IMR-90 (cell line): Measurements from ENCODE around the gene ACOT9. TPM values are rescaled to one million over a fixed set of nuclear protein-coding genes. Genes with fewer than 3 reads are reported as not detected.

Experiments used
- ATAC-seq: fragments of 200-7000 bp; cut with Tn5 transposase; 2 replicates; pipeline ENCODE4 v1.9.1; 2020; ENCODE audit warnings: low read depth, mild to moderate bottlenecking, moderate library complexity
- BruUV-seq: library from RNA; stranded (reverse); fragments of 400-500 nt; replicated peaks from 2 replicates; lab custom pipeline; 2021; lab: Mats Ljungman, UMichigan
- CTCF ChIA-PET: fragments of 300-600 bp; formaldehyde crosslinking; extraction: SDS; loops from one replicate; lab custom pipeline; 2021; ENCODE audit warnings: antibody characterized with exemption; lab: Yijun Ruan, JAX
- POLR2A ChIA-PET: fragments of 300-600 bp; sonication (Branson Sonifier 250); formaldehyde crosslinking; loops from one replicate; lab custom pipeline; 2022; ENCODE audit warnings: antibody characterized with exemption; ENCODE audit not compliant: unreplicated experiment; lab: Charles Lee
- DNase-seq: peaks from one replicate; pipeline ENCODE4 v3.0.0; 2013
- H2AFZ ChIP-seq: replicated peaks from 2 replicates; pipeline ENCODE3; 2013; ENCODE audit warnings: low read length, mild to moderate bottlenecking; ENCODE audit not compliant: poor library complexity
- H2AK5ac ChIP-seq: 2 replicates; pipeline ENCODE4 v1.6.1; 2013; ENCODE audit warnings: low read depth, low read length, inconsistent platforms
- H2AK9ac ChIP-seq: replicated peaks from 2 replicates; pipeline ENCODE3; 2013; ENCODE audit warnings: mild to moderate bottlenecking, low read depth, low read length, moderate library complexity; ENCODE audit not compliant: poor library complexity
- H2BK120ac ChIP-seq: 2 replicates; pipeline ENCODE4 v1.6.1; 2013; ENCODE audit warnings: low read depth, low read length, inconsistent platforms
- H2BK15ac ChIP-seq: 3 replicates; pipeline ENCODE4 v1.6.1; 2013; ENCODE audit warnings: low read depth, low read length, inconsistent platforms
- H2BK20ac ChIP-seq: 2 replicates; pipeline ENCODE4 v1.6.1; 2013; ENCODE audit warnings: low read depth, mild to moderate bottlenecking, inconsistent platforms, low read length, moderate library complexity
- H2BK5ac ChIP-seq: 2 replicates; pipeline ENCODE4 v1.6.1; 2013; ENCODE audit warnings: mild to moderate bottlenecking, low read depth, low read length, inconsistent platforms; ENCODE audit not compliant: poor library complexity, severe bottlenecking
- H3K14ac ChIP-seq: replicated peaks from 2 replicates; pipeline ENCODE4 v1.6.1; 2013; ENCODE audit warnings: low read depth, low read length, inconsistent platforms
- H3K18ac ChIP-seq: 2 replicates; pipeline ENCODE4 v1.6.1; 2013; ENCODE audit warnings: low read depth, low read length, control low read depth
- H3K23ac ChIP-seq: 2 replicates; pipeline ENCODE4 v1.6.1; 2013; ENCODE audit warnings: low read depth, low read length, inconsistent platforms
- H3K27ac ChIP-seq: 2 replicates; pipeline ENCODE4 v1.5.1; 2013; ENCODE audit warnings: mild to moderate bottlenecking, control low read depth, low read length; ENCODE audit not compliant: insufficient read depth
- H3K27me3 ChIP-seq: 2 replicates; pipeline ENCODE4 v1.6.1; 2013; ENCODE audit warnings: low read length; ENCODE audit not compliant: control insufficient read depth, insufficient read depth
- H3K36me3 ChIP-seq: 2 replicates; pipeline ENCODE4 v1.6.1; 2013; ENCODE audit warnings: low read length, mixed read lengths; ENCODE audit not compliant: control insufficient read depth, insufficient read depth
- H3K4ac ChIP-seq: 2 replicates; pipeline ENCODE4 v1.6.1; 2013; ENCODE audit warnings: low read depth, low read length, inconsistent platforms
- H3K4me1 ChIP-seq: 2 replicates; pipeline ENCODE4 v1.6.1; 2013; ENCODE audit warnings: low read length, mixed read lengths; ENCODE audit not compliant: control insufficient read depth, insufficient read depth
- H3K4me2 ChIP-seq: 2 replicates; pipeline ENCODE4 v1.6.1; 2013; ENCODE audit warnings: low read depth, mild to moderate bottlenecking, control low read depth, low read length, moderate library complexity
- H3K4me3 ChIP-seq: 2 replicates; pipeline ENCODE4 v1.5.1; 2013; ENCODE audit warnings: low read depth, mild to moderate bottlenecking, control low read depth, low read length, moderate library complexity; ENCODE audit not compliant: insufficient read depth
- H3K56ac ChIP-seq: 2 replicates; pipeline ENCODE4 v1.6.1; 2013; ENCODE audit warnings: low read length, inconsistent platforms; ENCODE audit not compliant: insufficient read depth; ENCODE audit errors: extremely low read depth
- H3K79me1 ChIP-seq, 2 experiments: 2 replicates each; pipeline ENCODE4 v1.6.1; 2013; ENCODE audit warnings: low read length in 2 of 2, inconsistent platforms in 1 of 2, low read depth in 1 of 2
- H3K9ac ChIP-seq: 2 replicates; pipeline ENCODE4 v1.6.1; 2013; ENCODE audit warnings: low read depth, low read length, control low read depth
- H3K9me1 ChIP-seq: 2 replicates; pipeline ENCODE4 v1.6.1; 2013; ENCODE audit warnings: low read length, inconsistent platforms; ENCODE audit not compliant: insufficient read depth
- H3K9me3 ChIP-seq: 2 replicates; pipeline ENCODE4 v1.6.1; 2013; ENCODE audit warnings: low read length; ENCODE audit not compliant: control insufficient read depth, insufficient read depth
- H4K20me1 ChIP-seq: 2 replicates; pipeline ENCODE4 v1.6.1; 2013; ENCODE audit warnings: low read length, inconsistent platforms; ENCODE audit not compliant: insufficient read depth
- H4K5ac ChIP-seq: 2 replicates; pipeline ENCODE4 v1.6.1; 2013; ENCODE audit warnings: mild to moderate bottlenecking, low read depth, low read length, control low read depth
- H4K8ac ChIP-seq, 2 experiments: 2 replicates each; pipeline ENCODE4 v1.6.1; 2013; ENCODE audit warnings: low read depth in 2 of 2, low read length in 2 of 2, control low read depth in 1 of 2, inconsistent platforms in 1 of 2
- H4K91ac ChIP-seq: 2 replicates; pipeline ENCODE4 v1.6.1; 2013; ENCODE audit warnings: low read depth, low read length, inconsistent platforms; ENCODE audit not compliant: insufficient read depth
- BHLHE40 ChIP-seq: fragments of 150-350 bp; IDR thresholded peaks from 2 replicates; pipeline ENCODE4 v1.6.1; 2016; ENCODE audit warnings: mild to moderate bottlenecking, low read depth, low read length
- CEBPB ChIP-seq: IDR thresholded peaks from 2 replicates; pipeline ENCODE4 v1.6.1; 2012; ENCODE audit warnings: low read depth, low read length, improper control_type of control experiment
- CHD1 ChIP-seq: IDR thresholded peaks from 2 replicates; pipeline ENCODE4 v1.6.1; 2012; ENCODE audit warnings: low read depth, low read length, improper control_type of control experiment
- CTCF ChIP-seq: conservative IDR thresholded peaks from 2 replicates; pipeline ENCODE4 v1.5.1; 2012; ENCODE audit warnings: mild to moderate bottlenecking, low read depth, low read length, improper control_type of control experiment
- ELK1 ChIP-seq: fragments of 150-350 bp; IDR thresholded peaks from 2 replicates; pipeline ENCODE4 v1.6.1; 2016; ENCODE audit warnings: low read depth, mild to moderate bottlenecking, low read length, moderate library complexity, borderline replicate concordance
- FOS ChIP-seq: fragments of 150-350 bp; IDR thresholded peaks from 2 replicates; pipeline ENCODE4 v1.6.1; 2016; ENCODE audit warnings: low read depth, low read length
- MAFK ChIP-seq: IDR thresholded peaks from 2 replicates; pipeline ENCODE4 v1.6.1; 2012; ENCODE audit warnings: low read depth, low read length, improper control_type of control experiment
- MAZ ChIP-seq: IDR thresholded peaks from 2 replicates; pipeline ENCODE4 v1.6.1; 2012; ENCODE audit warnings: low read depth, mild to moderate bottlenecking, low read length, improper control_type of control experiment, moderate library complexity, borderline replicate concordance
- MXI1 ChIP-seq: IDR thresholded peaks from 2 replicates; pipeline ENCODE4 v1.6.1; 2012; ENCODE audit warnings: low read depth, mild to moderate bottlenecking, low read length, moderate library complexity, borderline replicate concordance
- NFE2L2 ChIP-seq: fragments of 150-350 bp; IDR thresholded peaks from 2 replicates; pipeline ENCODE4 v1.6.1; 2016; ENCODE audit warnings: low read depth, mild to moderate bottlenecking, low read length
- POLR2A ChIP-seq: IDR thresholded peaks from 2 replicates; pipeline ENCODE4 v1.6.1; 2012; ENCODE audit warnings: mild to moderate bottlenecking, low read depth, low read length
- RAD21 ChIP-seq: IDR thresholded peaks from 2 replicates; pipeline ENCODE4 v1.6.1; 2012; ENCODE audit warnings: low read length, improper control_type of control experiment
- RCOR1 ChIP-seq: IDR thresholded peaks from 2 replicates; pipeline ENCODE4 v1.6.1; 2012; ENCODE audit warnings: mild to moderate bottlenecking, low read length, improper control_type of control experiment; ENCODE audit not compliant: insufficient replicate concordance
- RFX5 ChIP-seq: IDR thresholded peaks from 2 replicates; pipeline ENCODE4 v1.8.0; 2012; ENCODE audit warnings: low read depth, mild to moderate bottlenecking, low read length, moderate library complexity
- SMC3 ChIP-seq: fragments of 150-350 bp; IDR thresholded peaks from 2 replicates; pipeline ENCODE4 v1.6.1; 2016; ENCODE audit warnings: low read depth, mild to moderate bottlenecking, antibody characterized with exemption, low read length, moderate library complexity
- WGBS, 2 experiments: methylation state at CpG; one replicate each; pipeline versions ENCODE4 v1.1.5 to v1.1.7; 2013; ENCODE audit warnings: missing lambda C conversion rate in 2 of 2; ENCODE audit not compliant: insufficient read length in 1 of 2; ENCODE audit errors: extremely low coverage in 2 of 2; 5-methylcytosine and 5-hydroxymethylcytosine counted together
- dilution Hi-C: fragments of 300-500 bp; cut with HindIII; formaldehyde crosslinking; loops from one replicate; pipeline ENCODE4 v1.14.3; 2018; ENCODE audit warnings: low sequenced_read_pairs; ENCODE audit not compliant: unreplicated experiment
- in situ Hi-C: fragments of 300-500 bp; cut with MboI; formaldehyde crosslinking; loops from 3 replicates; pipeline ENCODE4 v1.14.3; 2019; ENCODE audit warnings: low sequenced_read_pairs, inconsistent platforms, mixed read lengths
- intact Hi-C: fragments of 100-400 bp; cut with micrococcal nuclease; formaldehyde crosslinking; loops from 2 replicates; pipeline ENCODE4 v1.10.0; 2022
- polyA plus RNA-seq, 3 experiments: library from polyadenylated mRNA; depleted of rRNA; stranded (reverse); fragments of >200 nt; gene quantifications; 2 replicates each; pipeline ENCODE4 v1.2.3, GENCODE V29; 2012; ENCODE audit warnings: low replicate concordance in 1 of 3
- total RNA-seq: library from RNA; depleted of rRNA; stranded (reverse); fragments of >200 nt; gene quantifications from 2 replicates; pipeline ENCODE4 v1.2.3, GENCODE V29; 2012
- TF ChIP-seq, protein P1 (sequence below): fragments of 150-350 bp; IDR thresholded peaks from 2 replicates; pipeline ENCODE4 v1.6.1; 2017; ENCODE audit warnings: mild to moderate bottlenecking, antibody characterized with exemption, low read length, low read depth

The ACOT9 gene
- total and polyA plus RNA-seq, 2 of the 4 experiments (the other 2 are of a cell fraction), result 43.5 to 47.3 TPM

DNA sequence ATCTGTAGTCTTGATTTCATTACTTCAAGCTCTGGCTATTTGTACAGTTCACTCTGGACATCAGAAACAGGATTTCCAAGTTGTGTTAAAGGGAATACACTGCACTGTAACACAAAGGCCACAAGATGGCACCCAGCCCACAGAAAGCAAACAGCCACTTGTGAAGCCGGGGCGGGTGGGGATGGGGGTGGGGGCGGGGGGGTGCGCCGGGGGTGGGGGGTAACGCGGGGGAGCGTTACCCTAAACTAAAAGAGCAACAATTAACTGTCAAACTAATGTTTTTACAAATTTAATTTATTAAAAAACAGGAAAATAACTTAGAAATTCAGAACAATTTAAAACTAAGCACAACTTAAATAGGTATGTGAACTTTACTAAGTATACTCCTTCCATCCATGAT is 48.5 kb downstream of the ACOT9 start:
- Histone ChIP-seq H2AK5ac (no peak overlapping the region), H2BK15ac (no peak overlapping the region), H3K9me3 (no peaks in the 10 kb centered on the region), H3K79me1 (no peaks in the 10 kb centered on the region), H2BK120ac (no peak overlapping the region), H4K8ac (no peak overlapping the region), H4K5ac (no peak overlapping the region), H3K27me3 (no peaks in the 10 kb centered on the region), H3K14ac (no peak overlapping the region), H3K56ac (no peak overlapping the region), H3K27ac (no peak overlapping the region), H3K4me3 (no peak overlapping the region), H3K36me3 (no peaks in the 10 kb centered on the region), H3K23ac (no peak overlapping the region), H2BK5ac (no peak overlapping the region), H2AFZ (no peak overlapping the region), H2AK9ac (no peak overlapping the region), H4K20me1 (no peaks in the 10 kb centered on the region), H2BK20ac (no peak overlapping the region), H4K91ac (no peak overlapping the region), H3K18ac (no peak overlapping the region), H3K9me1 (no peaks in the 10 kb centered on the region), H3K4me2 (no peak overlapping the region), H3K9ac (no peak overlapping the region), H3K4me1 (no peaks in the 10 kb centered on the region), H3K4ac (no peak overlapping the region)
- BruUV-seq, result no TSS peak
- ChIA-PET CTCF (interaction anchor here (0.8 kb wide), 1 partner anchor 207 kb away, joined by 8 read pairs; no protein-coding TSS in a partner anchor), POLR2A (no interaction called here)
- DNase-seq (peak; percentile 57), ATAC-seq (peak; percentile 96)
- TF ChIP-seq POLR2A (no peak), CEBPB (no peak), RAD21 (peak; percentile 66), CTCF (peak; percentile 61), SMC3 (peak; percentile 36; the same call in 1 of the 2 replicates), NFE2L2 (no peak), MXI1 (no peak), RFX5 (no peak), CHD1 (no peak), ELK1 (no peak), BHLHE40 (no peak), MAZ (no peak), RCOR1 (no peak), FOS (no peak), MAFK (no peak)
- TF ChIP-seq, protein P1, sequence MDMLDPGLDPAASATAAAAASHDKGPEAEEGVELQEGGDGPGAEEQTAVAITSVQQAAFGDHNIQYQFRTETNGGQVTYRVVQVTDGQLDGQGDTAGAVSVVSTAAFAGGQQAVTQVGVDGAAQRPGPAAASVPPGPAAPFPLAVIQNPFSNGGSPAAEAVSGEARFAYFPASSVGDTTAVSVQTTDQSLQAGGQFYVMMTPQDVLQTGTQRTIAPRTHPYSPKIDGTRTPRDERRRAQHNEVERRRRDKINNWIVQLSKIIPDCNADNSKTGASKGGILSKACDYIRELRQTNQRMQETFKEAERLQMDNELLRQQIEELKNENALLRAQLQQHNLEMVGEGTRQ, result no peak
- in situ Hi-C loops (loop anchor here (5.0 to 25.0 kb wide), 2 partner anchors 208 to 468 kb away; no protein-coding TSS in a partner anchor), intact Hi-C loops (loop anchor here (1.0 to 10.0 kb wide), 3 partner anchors 208 to 550 kb away; partner anchors contain the start of gene EIF2S3), dilution Hi-C loops (no loop called here)
- no CpG with 5 or more reads among the region's 8 CpGs for WGBS, 2 experiments
